ENCODE data around the gene CELF2.

The CELF2 gene

DNA sequence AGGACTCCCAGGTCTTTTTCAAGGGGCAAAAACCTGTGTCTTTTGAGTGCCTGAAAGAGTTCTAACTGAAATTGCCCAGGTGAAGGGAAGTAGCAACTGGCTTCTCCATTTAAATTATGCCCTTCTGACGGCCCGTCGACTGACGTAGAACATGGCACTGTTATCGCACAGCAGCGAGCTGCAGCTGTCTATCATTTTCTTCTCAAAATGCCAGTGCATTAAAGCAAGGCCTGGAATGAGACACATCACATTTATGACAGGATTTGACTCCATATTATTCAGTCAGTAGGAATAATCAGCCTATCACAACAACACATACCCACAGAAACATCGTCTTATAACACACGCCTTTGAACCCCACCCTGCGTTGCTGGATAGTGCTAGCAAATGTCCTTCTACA, 69.7 kb downstream of the CELF2 start:
- Histone ChIP-seq H3K4me1 (ENCODE audit: control insufficient read depth, insufficient read depth, low read length) (no peaks in the 10 kb centered on the region), H3K36me3 (ENCODE audit: control insufficient read depth in 2 of 2, insufficient read depth in 1 of 2, low read length in 2 of 2) (no peaks in the 10 kb centered on the region), H3K4me3 (ENCODE audit: low read depth, low read length) (no peak overlapping the region), H3K9me3 (ENCODE audit: control insufficient read depth, insufficient read depth, low read depth, low read length) (no peaks in the 10 kb centered on the region), H3K27ac (ENCODE audit: extremely low read depth, low read depth, low read length) (no peak overlapping the region)
- ChIA-PET CTCF (no interaction called here), POLR2A (no interaction called here)
- TF ChIP-seq ZNF416 (tag by site-specific recombination; IDR thresholded peaks at IDR 0.05), result no peak
- TF ChIP-seq ZNF239 (tag by site-specific recombination; IDR thresholded peaks at IDR 0.05), result no peak
- TF ChIP-seq, protein P1, sequence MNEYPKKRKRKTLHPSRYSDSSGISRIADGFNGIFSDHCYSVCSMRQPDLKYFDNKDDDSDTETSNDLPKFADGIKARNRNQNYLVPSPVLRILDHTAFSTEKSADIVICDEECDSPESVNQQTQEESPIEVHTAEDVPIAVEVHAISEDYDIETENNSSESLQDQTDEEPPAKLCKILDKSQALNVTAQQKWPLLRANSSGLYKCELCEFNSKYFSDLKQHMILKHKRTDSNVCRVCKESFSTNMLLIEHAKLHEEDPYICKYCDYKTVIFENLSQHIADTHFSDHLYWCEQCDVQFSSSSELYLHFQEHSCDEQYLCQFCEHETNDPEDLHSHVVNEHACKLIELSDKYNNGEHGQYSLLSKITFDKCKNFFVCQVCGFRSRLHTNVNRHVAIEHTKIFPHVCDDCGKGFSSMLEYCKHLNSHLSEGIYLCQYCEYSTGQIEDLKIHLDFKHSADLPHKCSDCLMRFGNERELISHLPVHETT (tag by site-specific recombination; IDR thresholded peaks at IDR 0.05), result no peak
- TF ChIP-seq ZNF133 (tag by site-specific recombination; IDR thresholded peaks at IDR 0.05), result no peak
- no peak for TF ChIP-seq ZNF701 (tag by site-specific recombination; IDR thresholded peaks at IDR 0.05)
- TF ChIP-seq, protein P2, sequence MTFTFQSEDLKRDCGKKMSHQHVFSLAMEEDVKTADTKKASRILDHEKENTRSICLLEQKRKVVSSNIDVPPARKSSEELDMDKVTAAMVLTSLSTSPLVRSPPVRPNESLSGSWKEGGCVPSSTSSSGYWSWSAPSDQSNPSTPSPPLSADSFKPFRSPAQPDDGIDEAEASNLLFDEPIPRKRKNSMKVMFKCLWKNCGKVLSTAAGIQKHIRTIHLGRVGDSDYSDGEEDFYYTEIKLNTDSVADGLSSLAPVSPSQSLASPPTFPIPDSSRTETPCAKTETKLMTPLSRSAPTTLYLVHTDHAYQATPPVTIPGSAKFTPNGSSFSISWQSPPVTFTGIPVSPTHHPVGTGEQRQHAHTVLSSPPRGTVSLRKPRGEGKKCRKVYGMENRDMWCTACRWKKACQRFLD (tag by site-specific recombination; IDR thresholded peaks at IDR 0.05), result no peak
- no peak for TF ChIP-seq ZNF169 (tag by site-specific recombination; IDR thresholded peaks at IDR 0.05)
- TF ChIP-seq ZNF366 (tag by site-specific recombination; conservative IDR thresholded peaks at IDR 0.05), result no peak
- TF ChIP-seq SCRT2 (tag by site-specific recombination; IDR thresholded peaks at IDR 0.05), result no peak
- TF ChIP-seq, protein P3, sequence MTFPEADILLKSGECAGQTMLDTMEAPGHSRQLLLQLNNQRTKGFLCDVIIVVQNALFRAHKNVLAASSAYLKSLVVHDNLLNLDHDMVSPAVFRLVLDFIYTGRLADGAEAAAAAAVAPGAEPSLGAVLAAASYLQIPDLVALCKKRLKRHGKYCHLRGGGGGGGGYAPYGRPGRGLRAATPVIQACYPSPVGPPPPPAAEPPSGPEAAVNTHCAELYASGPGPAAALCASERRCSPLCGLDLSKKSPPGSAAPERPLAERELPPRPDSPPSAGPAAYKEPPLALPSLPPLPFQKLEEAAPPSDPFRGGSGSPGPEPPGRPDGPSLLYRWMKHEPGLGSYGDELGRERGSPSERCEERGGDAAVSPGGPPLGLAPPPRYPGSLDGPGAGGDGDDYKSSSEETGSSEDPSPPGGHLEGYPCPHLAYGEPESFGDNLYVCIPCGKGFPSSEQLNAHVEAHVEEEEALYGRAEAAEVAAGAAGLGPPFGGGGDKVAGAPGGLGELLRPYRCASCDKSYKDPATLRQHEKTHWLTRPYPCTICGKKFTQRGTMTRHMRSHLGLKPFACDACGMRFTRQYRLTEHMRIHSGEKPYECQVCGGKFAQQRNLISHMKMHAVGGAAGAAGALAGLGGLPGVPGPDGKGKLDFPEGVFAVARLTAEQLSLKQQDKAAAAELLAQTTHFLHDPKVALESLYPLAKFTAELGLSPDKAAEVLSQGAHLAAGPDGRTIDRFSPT (tag by site-specific recombination; IDR thresholded peaks at IDR 0.05), result no peak
- no peak for TF ChIP-seq ZNF112 (tag by site-specific recombination; IDR thresholded peaks at IDR 0.05)
- TF ChIP-seq WT1 (tag by site-specific recombination; IDR thresholded peaks at IDR 0.05), result no peak
- TF ChIP-seq, protein P4, sequence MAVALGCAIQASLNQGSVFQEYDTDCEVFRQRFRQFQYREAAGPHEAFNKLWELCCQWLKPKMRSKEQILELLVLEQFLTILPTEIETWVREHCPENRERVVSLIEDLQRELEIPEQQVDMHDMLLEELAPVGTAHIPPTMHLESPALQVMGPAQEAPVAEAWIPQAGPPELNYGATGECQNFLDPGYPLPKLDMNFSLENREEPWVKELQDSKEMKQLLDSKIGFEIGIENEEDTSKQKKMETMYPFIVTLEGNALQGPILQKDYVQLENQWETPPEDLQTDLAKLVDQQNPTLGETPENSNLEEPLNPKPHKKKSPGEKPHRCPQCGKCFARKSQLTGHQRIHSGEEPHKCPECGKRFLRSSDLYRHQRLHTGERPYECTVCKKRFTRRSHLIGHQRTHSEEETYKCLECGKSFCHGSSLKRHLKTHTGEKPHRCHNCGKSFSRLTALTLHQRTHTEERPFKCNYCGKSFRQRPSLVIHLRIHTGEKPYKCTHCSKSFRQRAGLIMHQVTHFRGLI (tag by site-specific recombination; IDR thresholded peaks at IDR 0.05), result no peak

DNA sequence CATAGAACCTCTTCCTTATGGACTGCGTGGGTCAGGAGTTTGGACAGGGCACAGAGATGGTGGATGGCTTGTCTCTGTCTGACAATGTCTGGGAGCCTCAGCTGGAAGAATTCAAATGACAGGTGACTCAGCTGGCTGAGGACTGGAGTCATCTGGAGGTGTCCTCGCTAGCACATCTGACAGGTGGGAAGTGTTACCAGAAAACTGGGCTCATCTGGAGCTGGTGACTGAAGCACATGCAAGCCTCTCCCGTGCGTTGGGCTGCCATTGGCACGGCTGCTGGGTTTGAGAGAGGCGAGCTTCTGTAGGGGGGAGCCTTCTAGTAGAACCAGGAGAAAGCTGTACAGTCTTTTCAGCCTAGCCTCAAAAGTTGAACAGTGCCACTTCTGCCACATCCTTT, 71.0 kb downstream of the CELF2 start:
- Histone ChIP-seq H3K36me3 (ENCODE audit: control insufficient read depth in 2 of 2, insufficient read depth in 1 of 2, low read length in 2 of 2) (no peaks in the 10 kb centered on the region), H3K4me1 (ENCODE audit: control insufficient read depth, insufficient read depth, low read length) (no peaks in the 10 kb centered on the region), H3K4me3 (ENCODE audit: low read depth, low read length) (no peak overlapping the region), H3K9me3 (ENCODE audit: control insufficient read depth, insufficient read depth, low read depth, low read length) (no peaks in the 10 kb centered on the region), H3K27ac (ENCODE audit: extremely low read depth, low read depth, low read length) (no peak overlapping the region)
- CTCF ChIA-PET, result no interaction called here
- POLR2A ChIA-PET, result no interaction called here
- TF ChIP-seq, protein P5, sequence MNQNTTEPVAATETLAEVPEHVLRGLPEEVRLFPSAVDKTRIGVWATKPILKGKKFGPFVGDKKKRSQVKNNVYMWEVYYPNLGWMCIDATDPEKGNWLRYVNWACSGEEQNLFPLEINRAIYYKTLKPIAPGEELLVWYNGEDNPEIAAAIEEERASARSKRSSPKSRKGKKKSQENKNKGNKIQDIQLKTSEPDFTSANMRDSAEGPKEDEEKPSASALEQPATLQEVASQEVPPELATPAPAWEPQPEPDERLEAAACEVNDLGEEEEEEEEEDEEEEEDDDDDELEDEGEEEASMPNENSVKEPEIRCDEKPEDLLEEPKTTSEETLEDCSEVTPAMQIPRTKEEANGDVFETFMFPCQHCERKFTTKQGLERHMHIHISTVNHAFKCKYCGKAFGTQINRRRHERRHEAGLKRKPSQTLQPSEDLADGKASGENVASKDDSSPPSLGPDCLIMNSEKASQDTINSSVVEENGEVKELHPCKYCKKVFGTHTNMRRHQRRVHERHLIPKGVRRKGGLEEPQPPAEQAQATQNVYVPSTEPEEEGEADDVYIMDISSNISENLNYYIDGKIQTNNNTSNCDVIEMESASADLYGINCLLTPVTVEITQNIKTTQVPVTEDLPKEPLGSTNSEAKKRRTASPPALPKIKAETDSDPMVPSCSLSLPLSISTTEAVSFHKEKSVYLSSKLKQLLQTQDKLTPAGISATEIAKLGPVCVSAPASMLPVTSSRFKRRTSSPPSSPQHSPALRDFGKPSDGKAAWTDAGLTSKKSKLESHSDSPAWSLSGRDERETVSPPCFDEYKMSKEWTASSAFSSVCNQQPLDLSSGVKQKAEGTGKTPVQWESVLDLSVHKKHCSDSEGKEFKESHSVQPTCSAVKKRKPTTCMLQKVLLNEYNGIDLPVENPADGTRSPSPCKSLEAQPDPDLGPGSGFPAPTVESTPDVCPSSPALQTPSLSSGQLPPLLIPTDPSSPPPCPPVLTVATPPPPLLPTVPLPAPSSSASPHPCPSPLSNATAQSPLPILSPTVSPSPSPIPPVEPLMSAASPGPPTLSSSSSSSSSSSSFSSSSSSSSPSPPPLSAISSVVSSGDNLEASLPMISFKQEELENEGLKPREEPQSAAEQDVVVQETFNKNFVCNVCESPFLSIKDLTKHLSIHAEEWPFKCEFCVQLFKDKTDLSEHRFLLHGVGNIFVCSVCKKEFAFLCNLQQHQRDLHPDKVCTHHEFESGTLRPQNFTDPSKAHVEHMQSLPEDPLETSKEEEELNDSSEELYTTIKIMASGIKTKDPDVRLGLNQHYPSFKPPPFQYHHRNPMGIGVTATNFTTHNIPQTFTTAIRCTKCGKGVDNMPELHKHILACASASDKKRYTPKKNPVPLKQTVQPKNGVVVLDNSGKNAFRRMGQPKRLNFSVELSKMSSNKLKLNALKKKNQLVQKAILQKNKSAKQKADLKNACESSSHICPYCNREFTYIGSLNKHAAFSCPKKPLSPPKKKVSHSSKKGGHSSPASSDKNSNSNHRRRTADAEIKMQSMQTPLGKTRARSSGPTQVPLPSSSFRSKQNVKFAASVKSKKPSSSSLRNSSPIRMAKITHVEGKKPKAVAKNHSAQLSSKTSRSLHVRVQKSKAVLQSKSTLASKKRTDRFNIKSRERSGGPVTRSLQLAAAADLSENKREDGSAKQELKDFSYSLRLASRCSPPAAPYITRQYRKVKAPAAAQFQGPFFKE (tag by site-specific recombination; IDR thresholded peaks at IDR 0.05; ENCODE audit: borderline replicate concordance), result no peak
- TF ChIP-seq, protein P6, sequence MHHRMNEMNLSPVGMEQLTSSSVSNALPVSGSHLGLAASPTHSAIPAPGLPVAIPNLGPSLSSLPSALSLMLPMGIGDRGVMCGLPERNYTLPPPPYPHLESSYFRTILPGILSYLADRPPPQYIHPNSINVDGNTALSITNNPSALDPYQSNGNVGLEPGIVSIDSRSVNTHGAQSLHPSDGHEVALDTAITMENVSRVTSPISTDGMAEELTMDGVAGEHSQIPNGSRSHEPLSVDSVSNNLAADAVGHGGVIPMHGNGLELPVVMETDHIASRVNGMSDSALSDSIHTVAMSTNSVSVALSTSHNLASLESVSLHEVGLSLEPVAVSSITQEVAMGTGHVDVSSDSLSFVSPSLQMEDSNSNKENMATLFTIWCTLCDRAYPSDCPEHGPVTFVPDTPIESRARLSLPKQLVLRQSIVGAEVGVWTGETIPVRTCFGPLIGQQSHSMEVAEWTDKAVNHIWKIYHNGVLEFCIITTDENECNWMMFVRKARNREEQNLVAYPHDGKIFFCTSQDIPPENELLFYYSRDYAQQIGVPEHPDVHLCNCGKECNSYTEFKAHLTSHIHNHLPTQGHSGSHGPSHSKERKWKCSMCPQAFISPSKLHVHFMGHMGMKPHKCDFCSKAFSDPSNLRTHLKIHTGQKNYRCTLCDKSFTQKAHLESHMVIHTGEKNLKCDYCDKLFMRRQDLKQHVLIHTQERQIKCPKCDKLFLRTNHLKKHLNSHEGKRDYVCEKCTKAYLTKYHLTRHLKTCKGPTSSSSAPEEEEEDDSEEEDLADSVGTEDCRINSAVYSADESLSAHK (tag by site-specific recombination; IDR thresholded peaks at IDR 0.05), result no peak
- TF ChIP-seq, protein P7, sequence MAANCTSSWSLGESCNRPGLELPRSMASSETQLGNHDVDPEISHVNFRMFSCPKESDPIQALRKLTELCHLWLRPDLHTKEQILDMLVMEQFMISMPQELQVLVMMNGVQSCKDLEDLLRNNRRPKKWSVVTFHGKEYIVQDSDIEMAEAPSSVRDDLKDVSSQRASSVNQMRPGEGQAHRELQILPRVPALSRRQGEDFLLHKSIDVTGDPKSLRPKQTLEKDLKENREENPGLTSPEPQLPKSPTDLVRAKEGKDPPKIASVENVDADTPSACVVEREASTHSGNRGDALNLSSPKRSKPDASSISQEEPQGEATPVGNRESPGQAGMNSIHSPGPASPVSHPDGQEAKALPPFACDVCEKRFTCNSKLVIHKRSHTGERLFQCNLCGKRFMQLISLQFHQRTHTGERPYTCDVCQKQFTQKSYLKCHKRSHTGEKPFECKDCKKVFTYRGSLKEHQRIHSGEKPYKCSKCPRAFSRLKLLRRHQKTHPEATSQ (tag by site-specific recombination; IDR thresholded peaks at IDR 0.05), result no peak
- TF ChIP-seq ZNF626 (tag by site-specific recombination; IDR thresholded peaks at IDR 0.05) (no peak), ZBTB8A (tag by site-specific recombination; IDR thresholded peaks at IDR 0.05) (no peak), ZNF132 (tag by site-specific recombination; IDR thresholded peaks at IDR 0.05; ENCODE audit: borderline replicate concordance) (no peak)
